ENCODE measurements around the gene SSTR3.

SSTR3 gene

GRCh38 chr22:37209140-37209845, 3.0 kb downstream of the SSTR3 start:
- DNase-seq = no peak

- DNase-seq = no peak
Measured at GRCh38 chr22:37208401-37209139, 3.7 kb downstream of the SSTR3 start.

- DNase-seq = peak; percentile 54
Measured at GRCh38 chr22:37207981-37208380, 4.3 kb downstream of the SSTR3 start.

- DNase-seq = peak; percentile 54
Measured at GRCh38 chr22:37206841-37207821, 5.1 kb downstream of the SSTR3 start.

- DNase-seq = peak; percentile 45
Measured at GRCh38 chr22:37206118-37206840, 6.0 kb downstream of the SSTR3 start.

GRCh38 chr22:37205046-37205445, 7.2 kb downstream of the SSTR3 start:
- peak; percentile 58 for DNase-seq

- peak; percentile 30 for DNase-seq
Measured at GRCh38 chr22:37204045-37204655, 8.1 kb downstream of the SSTR3 start.

GRCh38 chr22:37203354-37204044, 8.8 kb downstream of the SSTR3 start:
- DNase-seq = peak; percentile 55

- DNase-seq = peak; percentile 39
Measured at GRCh38 chr22:37202716-37203115, 9.6 kb downstream of the SSTR3 start.

- DNase-seq = no peak
Measured at GRCh38 chr22:37202001-37202555, 10.2 kb downstream of the SSTR3 start.

- peak; percentile 48 for DNase-seq
Measured at GRCh38 chr22:37201443-37201820, 10.8 kb downstream of the SSTR3 start.

- no peak for DNase-seq
Measured at GRCh38 chr22:37199760-37200108, 12.5 kb downstream of the SSTR3 start.

GRCh38 chr22:37199103-37199759, 13.0 kb downstream of the SSTR3 start:
- peak; percentile 100 for DNase-seq

- DNase-seq = peak; percentile 97
Measured at GRCh38 chr22:37198258-37199102, 13.8 kb downstream of the SSTR3 start.

- peak; percentile 63 for DNase-seq
Measured at GRCh38 chr22:37197451-37198257, 14.6 kb downstream of the SSTR3 start.

GRCh38 chr22:37196539-37197450, 15.5 kb downstream of the SSTR3 start:
- peak; percentile 58 for DNase-seq

GRCh38 chr22:37195921-37196320, 16.4 kb downstream of the SSTR3 start:
- DNase-seq = peak; percentile 50

GRCh38 chr22:37194750-37195149, 17.5 kb downstream of the SSTR3 start:
- no peak for DNase-seq

All from activated effector memory CD4-positive, alpha-beta T cell treated with anti-CD3 and anti-CD28 coated beads, Interleukin-2, amount 50 U/mL, for 16 hours (primary cell).